ENCODE measurements around the gene NAALAD2. TPM values are rescaled to one million over a fixed set of nuclear protein-coding genes. Genes with fewer than 3 reads are reported as not detected.

Gene NAALAD2
- polyA plus RNA-seq, 1 donor = 5.2 TPM

- no peak for DNase-seq (ENCODE audit: low read depth)
These were observed 107.0 kb downstream of the NAALAD2 start for GRCh38 chr11:90241414-90241813.

Other genes with a start within 250 kb of the NAALAD2 start
- gene TRIM49D1, start 212.4 kb upstream of the NAALAD2 start, polyA plus RNA-seq (ENCODE audit: insufficient read length) = not detected
- not detected for gene TRIM49D2, start 210.6 kb upstream of the NAALAD2 start, polyA plus RNA-seq (ENCODE audit: insufficient read length)
- not detected for gene TRIM64, start 168.6 kb upstream of the NAALAD2 start, polyA plus RNA-seq (ENCODE audit: insufficient read length)
- gene TRIM49C, start 103.6 kb upstream of the NAALAD2 start, polyA plus RNA-seq (ENCODE audit: insufficient read length) = not detected
- gene UBTFL1, start 48.7 kb upstream of the NAALAD2 start, polyA plus RNA-seq (ENCODE audit: insufficient read length) = not detected
- 38.4 TPM for gene CHORDC1, start 88.4 kb downstream of the NAALAD2 start, polyA plus RNA-seq (ENCODE audit: insufficient read length)